GM10266 (cell line): ENCODE data around the gene DNM1L.
A peak's percentile ranks its signal among the peaks of the same experiment; 100 is the strongest.

Experiments
- DNase-seq: peaks from one replicate; pipeline ENCODE4 v3.0.0; 2012; ENCODE audit errors: extremely low spot score
- TF ChIP-seq, protein P1 (sequence below): IDR thresholded peaks from 2 replicates; pipeline ENCODE4 v1.5.1; 2012; ENCODE audit warnings: mild to moderate bottlenecking, low read depth; ENCODE audit not compliant: control insufficient read depth, insufficient read depth; ENCODE audit errors: missing control alignments

Gene DNM1L

DNA sequence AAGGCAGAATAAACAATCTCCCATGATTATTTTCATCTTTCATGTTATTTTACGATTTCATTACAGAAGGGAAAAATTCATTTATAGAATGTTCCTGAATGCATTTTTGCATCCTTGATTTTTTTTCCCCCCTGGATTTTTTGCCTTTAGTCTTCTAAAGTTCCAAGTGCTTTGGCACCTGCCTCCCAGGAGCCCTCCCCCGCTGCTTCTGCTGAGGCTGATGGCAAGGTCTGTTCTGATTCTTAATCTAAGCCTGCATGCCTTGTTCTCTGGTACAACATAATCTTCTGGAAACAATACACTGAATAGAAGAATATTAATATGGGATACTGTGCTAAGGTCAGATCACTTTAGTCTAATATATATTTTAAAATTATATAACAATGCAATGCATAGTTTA lies 58.6 kb downstream of the DNM1L start:
- DNase-seq, result no peak
- TF ChIP-seq, protein P1, sequence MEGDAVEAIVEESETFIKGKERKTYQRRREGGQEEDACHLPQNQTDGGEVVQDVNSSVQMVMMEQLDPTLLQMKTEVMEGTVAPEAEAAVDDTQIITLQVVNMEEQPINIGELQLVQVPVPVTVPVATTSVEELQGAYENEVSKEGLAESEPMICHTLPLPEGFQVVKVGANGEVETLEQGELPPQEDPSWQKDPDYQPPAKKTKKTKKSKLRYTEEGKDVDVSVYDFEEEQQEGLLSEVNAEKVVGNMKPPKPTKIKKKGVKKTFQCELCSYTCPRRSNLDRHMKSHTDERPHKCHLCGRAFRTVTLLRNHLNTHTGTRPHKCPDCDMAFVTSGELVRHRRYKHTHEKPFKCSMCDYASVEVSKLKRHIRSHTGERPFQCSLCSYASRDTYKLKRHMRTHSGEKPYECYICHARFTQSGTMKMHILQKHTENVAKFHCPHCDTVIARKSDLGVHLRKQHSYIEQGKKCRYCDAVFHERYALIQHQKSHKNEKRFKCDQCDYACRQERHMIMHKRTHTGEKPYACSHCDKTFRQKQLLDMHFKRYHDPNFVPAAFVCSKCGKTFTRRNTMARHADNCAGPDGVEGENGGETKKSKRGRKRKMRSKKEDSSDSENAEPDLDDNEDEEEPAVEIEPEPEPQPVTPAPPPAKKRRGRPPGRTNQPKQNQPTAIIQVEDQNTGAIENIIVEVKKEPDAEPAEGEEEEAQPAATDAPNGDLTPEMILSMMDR, result no peak

DNA sequence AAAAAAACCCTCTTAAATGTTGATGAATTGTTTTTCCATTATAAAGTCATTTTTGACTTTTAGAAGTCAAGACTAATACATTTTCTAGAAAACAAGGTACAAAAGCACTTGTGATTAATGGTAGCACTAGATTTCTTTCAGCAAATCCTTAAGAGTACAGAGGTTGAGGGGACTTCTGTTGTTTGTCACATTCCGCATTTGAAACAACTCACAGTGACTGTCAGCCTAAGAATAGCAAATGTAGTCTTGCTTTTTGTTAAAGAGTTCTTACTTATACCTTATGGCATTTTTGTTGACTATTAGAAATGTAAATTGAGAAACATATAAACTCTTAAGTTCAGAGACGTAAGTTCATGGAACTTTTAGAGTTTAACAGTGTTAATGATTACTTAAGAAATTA lies 60.2 kb downstream of the DNM1L start:
- TF ChIP-seq, protein P1, result no peak
- no peak for DNase-seq

DNA sequence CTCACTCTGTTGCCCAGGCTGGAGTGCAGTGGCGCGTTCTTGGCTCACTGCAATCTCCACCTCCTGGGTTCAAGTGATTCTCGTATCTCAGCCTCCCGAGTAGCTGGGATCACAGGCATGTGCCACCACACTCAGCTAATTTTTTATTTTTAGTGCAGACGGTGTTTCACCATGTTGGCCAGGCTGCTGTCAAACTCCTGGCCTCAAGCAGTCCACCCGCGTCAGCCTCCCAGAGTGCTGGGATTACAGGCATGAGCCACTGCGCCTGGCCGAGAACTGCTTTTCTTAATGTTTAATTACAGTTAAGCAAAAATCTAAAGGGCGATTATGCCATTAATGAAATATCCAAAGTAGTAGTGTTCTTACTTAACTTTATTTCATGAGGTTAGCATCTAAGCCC lies 63.0 kb downstream of the DNM1L start:
- DNase-seq, result no peak
- TF ChIP-seq, protein P1, result no peak

DNA sequence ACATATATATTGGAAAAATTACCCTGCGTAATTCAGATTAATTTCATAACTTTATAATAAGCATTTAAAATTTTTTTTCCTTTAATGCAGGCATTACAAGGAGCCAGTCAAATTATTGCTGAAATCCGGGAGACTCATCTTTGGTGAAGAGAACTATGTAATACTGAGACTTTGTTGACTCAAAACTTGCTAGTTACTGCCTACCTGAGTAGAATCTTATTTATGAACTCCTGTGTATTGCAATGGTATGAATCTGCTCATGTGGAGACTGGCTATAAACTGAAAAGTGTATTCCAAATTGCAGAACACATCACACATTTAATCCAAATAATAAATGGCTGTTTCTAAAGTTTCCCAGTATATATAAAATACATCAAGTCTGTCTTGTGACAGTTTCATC lies 64.2 kb downstream of the DNM1L start:
- TF ChIP-seq, protein P1, result no peak

DNA sequence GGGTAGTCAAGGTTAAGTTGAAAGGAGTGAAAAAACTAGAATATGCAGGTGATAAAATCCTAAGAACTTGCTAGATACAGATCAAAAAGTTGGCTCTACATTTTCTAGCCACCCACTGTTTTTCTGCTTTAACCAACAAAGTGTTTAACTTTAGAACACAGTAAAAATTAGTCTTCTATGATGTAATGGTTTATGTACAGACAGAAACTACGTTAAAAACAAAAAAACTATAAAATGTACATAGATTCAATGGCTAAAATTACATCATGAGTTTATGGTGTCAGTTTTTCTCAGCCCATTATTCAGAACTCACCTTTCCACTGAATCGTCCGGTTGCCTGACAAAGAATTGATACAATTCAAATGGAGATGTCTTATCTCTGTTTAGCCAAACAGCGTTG lies 74.5 kb downstream of the DNM1L start:
- TF ChIP-seq, protein P1, result no peak

More for the DNA sequence above, 64.2 kb downstream of the DNM1L start:
- no peak for DNase-seq

DNA sequence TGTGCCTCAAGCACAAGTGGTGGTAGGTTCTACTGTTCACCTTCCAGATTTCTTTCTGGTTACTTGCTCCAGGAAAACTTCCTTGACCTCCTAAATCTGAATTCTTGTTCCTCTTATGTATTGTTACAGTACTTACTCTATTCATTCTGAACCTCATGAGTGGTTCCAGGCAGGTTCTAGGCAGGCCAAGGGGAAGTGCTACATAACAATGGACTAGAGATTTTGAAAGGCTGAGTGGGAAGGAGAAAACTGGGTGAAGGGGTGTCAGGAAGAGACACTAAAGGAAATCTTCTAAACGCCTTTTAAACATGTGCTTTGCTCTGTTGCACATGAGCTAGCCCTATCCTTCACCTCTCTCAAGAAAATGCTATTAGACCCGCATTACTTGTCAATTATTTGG lies 75.0 kb downstream of the DNM1L start:
- DNase-seq, result no peak
- TF ChIP-seq, protein P1, result no peak

More for the DNA sequence above, 74.5 kb downstream of the DNM1L start:
- no peak for DNase-seq

DNA sequence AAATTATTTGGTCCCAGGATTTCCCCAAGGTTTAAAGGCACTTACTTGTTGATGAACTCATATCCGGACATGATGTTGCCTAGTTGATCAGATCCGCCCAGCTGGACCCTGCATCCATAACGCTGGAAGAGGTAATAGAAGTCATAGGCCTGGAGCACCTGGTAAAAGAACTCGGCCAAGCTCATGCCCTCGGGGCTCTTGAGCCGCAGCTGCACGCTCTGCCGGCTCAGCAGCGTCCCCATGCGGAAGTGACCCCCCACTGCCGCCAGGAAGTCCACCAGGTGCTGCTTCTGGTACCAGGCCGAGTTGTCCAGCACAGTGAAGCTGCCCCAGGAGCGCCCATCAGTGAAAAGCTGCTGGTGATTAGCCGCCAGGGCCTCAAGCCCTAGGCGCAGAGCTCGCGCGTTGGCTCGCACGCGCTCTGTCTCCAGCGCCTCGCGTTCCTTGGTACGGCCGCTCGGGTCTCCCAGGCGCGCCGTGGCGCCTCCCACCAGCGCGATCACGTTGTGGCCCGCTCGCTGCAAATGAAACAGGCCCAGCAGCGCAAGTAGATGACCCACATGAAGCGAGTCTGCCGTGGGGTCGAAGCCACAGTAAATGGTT lies 76.1 kb downstream of the DNM1L start:
- DNase-seq, result peak; percentile 62
- TF ChIP-seq, protein P1, result peak; percentile 94
